ENCODE measurements around the gene TRIM29. TPM values are rescaled to one million over a fixed set of nuclear protein-coding genes. Genes with fewer than 3 reads are reported as not detected.

TRIM29 gene
- total and polyA plus RNA-seq, 2 donors from 2014 or later = 0.65 to 32.9 TPM

- Histone ChIP-seq H3K9ac (ENCODE audit: low read length in 3 of 3) (peak overlapping the region in 2 of 3 donors; percentile 38 to 53), H3K27ac (ENCODE audit: low read depth in 2 of 2, low read length in 2 of 2) (peak overlapping the region; percentile 84 to 93), H3K9me3 (ENCODE audit: control insufficient read depth in 2 of 3, insufficient read depth in 1 of 3, low read length in 3 of 3) (no peaks in the 10 kb centered on the region), H3K4me1 (ENCODE audit: control insufficient read depth in 2 of 3, insufficient read depth in 2 of 3, low read depth in 1 of 3, low read length in 3 of 3) (peaks cover 16 to 73% (median 60%) of the 10 kb centered on the region in 3 donors), H3K27me3 (ENCODE audit: control insufficient read depth, insufficient read depth, low read length) (no peaks in the 10 kb centered on the region), H3K4me3 (ENCODE audit: low read length in 3 of 3) (peak overlapping the region in 1 of 3 donors; percentile 10), H3K36me3 (ENCODE audit: control insufficient read depth in 2 of 3, insufficient read depth in 3 of 3, low read length in 3 of 3) (no peaks in the 10 kb centered on the region)
- no peak for TF ChIP-seq CTCF (IDR thresholded peaks at IDR 0.05; ENCODE audit: borderline replicate concordance, extremely low read depth, insufficient read depth)
- no peak for FAIRE-seq
- intact Hi-C loops (cut with DNase I) = no loop called here
- peak in 3 of 5 donors; percentile 59 to 95 (median 79) for DNase-seq
Observed at GRCh38 chr11:120185706-120186455, 48.0 kb upstream of the TRIM29 start.

- Histone ChIP-seq H3K4me1 (ENCODE audit: control insufficient read depth in 2 of 3, insufficient read depth in 2 of 3, low read depth in 1 of 3, low read length in 3 of 3) (peaks cover 16 to 69% (median 56%) of the 10 kb centered on the region in 3 donors), H3K9me3 (ENCODE audit: control insufficient read depth in 2 of 3, insufficient read depth in 1 of 3, low read length in 3 of 3) (no peaks in the 10 kb centered on the region), H3K4me3 (ENCODE audit: low read length in 3 of 3) (peak overlapping the region in 2 of 3 donors; percentile 19 to 43), H3K9ac (ENCODE audit: low read length in 3 of 3) (peak overlapping the region in 2 of 3 donors; percentile 22 to 37), H3K27ac (ENCODE audit: low read depth in 2 of 2, low read length in 2 of 2) (peak overlapping the region; percentile 84 to 93), H3K36me3 (ENCODE audit: control insufficient read depth in 2 of 3, insufficient read depth in 3 of 3, low read length in 3 of 3) (no peaks in the 10 kb centered on the region), H3K27me3 (ENCODE audit: control insufficient read depth, insufficient read depth, low read length) (no peaks in the 10 kb centered on the region)
- intact Hi-C loops (cut with DNase I) = no loop called here
- no peak for TF ChIP-seq CTCF (IDR thresholded peaks at IDR 0.05; ENCODE audit: borderline replicate concordance, extremely low read depth, insufficient read depth)
- no peak for FAIRE-seq
- DNase-seq = peak; percentile 71 to 90 (median 81)
Observed at GRCh38 chr11:120184946-120185705, 47.2 kb upstream of the TRIM29 start.

GRCh38 chr11:120184371-120184945, 46.5 kb upstream of the TRIM29 start:
- peak overlapping the region; percentile 84 to 93 for H3K27ac ChIP-seq (ENCODE audit: low read depth in 2 of 2, low read length in 2 of 2)
- H3K4me3 ChIP-seq (ENCODE audit: low read length in 3 of 3) = peak overlapping the region in 2 of 3 donors; percentile 19 to 43
- intact Hi-C loops (cut with DNase I) = no loop called here
- H3K27me3 ChIP-seq (ENCODE audit: control insufficient read depth, insufficient read depth, low read length) = no peaks in the 10 kb centered on the region
- H3K9ac ChIP-seq (ENCODE audit: low read length in 3 of 3) = peak overlapping the region in 1 of 3 donors; percentile 37
- no peak for TF ChIP-seq CTCF (IDR thresholded peaks at IDR 0.05; ENCODE audit: borderline replicate concordance, extremely low read depth, insufficient read depth)
- no peaks in the 10 kb centered on the region for H3K36me3 ChIP-seq (ENCODE audit: control insufficient read depth in 2 of 3, insufficient read depth in 3 of 3, low read length in 3 of 3)
- DNase-seq (no peak), FAIRE-seq (no peak)
- no peaks in the 10 kb centered on the region for H3K9me3 ChIP-seq (ENCODE audit: control insufficient read depth in 2 of 3, insufficient read depth in 1 of 3, low read length in 3 of 3)
- peaks cover 16 to 68% (median 56%) of the 10 kb centered on the region in 3 donors for H3K4me1 ChIP-seq (ENCODE audit: control insufficient read depth in 2 of 3, insufficient read depth in 2 of 3, low read depth in 1 of 3, low read length in 3 of 3)

Measured in kidney (tissue), 14 donors.